Sigmoid colon (tissue), 7 donors: ENCODE measurements around the gene BDKRB2. TPM values are rescaled to one million over a fixed set of nuclear protein-coding genes. Genes with fewer than 3 reads are reported as not detected.

Source experiments
- DNase-seq: peaks from one replicate; pipeline ENCODE4 v3.0.0-alpha.2; 2019
- H3K27ac ChIP-seq, 4 donors: fragments of 200-600 bp; sonication (generic); one replicate each; pipeline ENCODE4 v1.5.1; 2016 to 2019; ENCODE audit warnings: mild to moderate bottlenecking in 1 of 4
- H3K27me3 ChIP-seq, 3 donors: fragments of 200-600 bp; sonication (generic); one replicate each; pipeline ENCODE4 v1.5.1; 2019; ENCODE audit warnings: mild to moderate bottlenecking in 1 of 3
- H3K36me3 ChIP-seq, 4 donors: fragments of 200-600 bp; sonication (generic); one replicate each; pipeline ENCODE4 v1.5.1; 2016 to 2019
- H3K4me1 ChIP-seq, 4 donors: fragments of 200-600 bp; sonication (generic); one replicate each; pipeline ENCODE4 v1.5.1; 2017 to 2019
- H3K4me3 ChIP-seq, 4 donors: fragments of 200-600 bp; sonication (generic); one replicate each; pipeline ENCODE4 v1.5.1; 2017 to 2019; ENCODE audit warnings: mild to moderate bottlenecking in 2 of 4, moderate library complexity in 1 of 4
- H3K9me3 ChIP-seq, 4 donors: fragments of 200-600 bp in 3 of 4; sonication (generic) in 3 of 4; one replicate each; pipeline versions ENCODE4 v1.5.1 to v1.6.1; 2013 to 2019
- CTCF ChIP-seq, 4 experiments: fragments of 450-650 bp in 3 of 4; fragments of 200-600 bp in 1 of 4; IDR thresholded peaks; one replicate each; pipeline ENCODE4 v1.5.1; 2016 to 2019; ENCODE audit warnings: antibody characterized with exemption in 4 of 4, mild to moderate bottlenecking in 3 of 4, moderate library complexity in 2 of 4
- EP300 ChIP-seq, 4 donors: sonication (generic); formaldehyde crosslinking; IDR thresholded peaks; one replicate each; pipeline ENCODE4 v1.6.1; 2017; ENCODE audit warnings: antibody characterized with exemption in 4 of 4
- POLR2A ChIP-seq, 2 donors: fragments of 450-650 bp; IDR thresholded peaks; one replicate each; pipeline ENCODE4 v1.6.1; 2016; ENCODE audit warnings: antibody characterized with exemption in 2 of 2, mild to moderate bottlenecking in 2 of 2, moderate library complexity in 2 of 2
- POLR2AphosphoS5 ChIP-seq, 4 donors: sonication (generic); formaldehyde crosslinking; IDR thresholded peaks; one replicate each; pipeline ENCODE4 v1.6.1; 2017; ENCODE audit warnings: antibody characterized with exemption in 4 of 4
- WGBS, 2 donors: extraction: QIAGEN DNeasy Blood & Tissue Kit; methylation state at CpG; one replicate each; pipeline ENCODE4 v1.1.7; 2013; 5-methylcytosine and 5-hydroxymethylcytosine counted together
- intact Hi-C: fragments of 100-400 bp; cut with DNase I; formaldehyde crosslinking; loops from one replicate; pipeline ENCODE4 v1.15.1; 2023
- polyA plus RNA-seq, 3 donors: library from polyadenylated mRNA; stranded (reverse); fragments of 200-250 nt; gene quantifications; one replicate each; pipeline ENCODE4 v1.2.3, GENCODE V29; 2013
- total RNA-seq, 4 donors: library from RNA; depleted of rRNA; stranded (reverse); fragments of >200 nt; gene quantifications; one replicate each; pipeline ENCODE4 v1.1.0, GENCODE V29; 2016
- donor health status: healthy with polysubstance abuse.
- donor health status: Bipolar disorder and iron deficiency.
- donor health status: healthy.

The BDKRB2 gene
- total and polyA plus RNA-seq, 7 donors, result 1.8 to 10.8 (median 4.5) TPM

GRCh38 chr14:96208739-96209138 is 4.1 kb downstream of the BDKRB2 start:
- Histone ChIP-seq H3K4me3 (no peak overlapping the region), H3K4me1 (peaks cover 0 to 34% (median 31%) of the 10 kb centered on the region in 4 donors), H3K27me3 (no peaks in the 10 kb centered on the region), H3K27ac (no peak overlapping the region), H3K36me3 (no peaks in the 10 kb centered on the region), H3K9me3 (peaks cover 0 to 11% (median 0%) of the 10 kb centered on the region in 4 donors)
- intact Hi-C loops, result no loop called here
- 87% methylated on average over 12 of the region's 12 CpGs for WGBS, 2 donors
- DNase-seq, result no peak
- TF ChIP-seq POLR2A (IDR thresholded peaks at IDR 0.05) (no peak), POLR2AphosphoS5 (IDR thresholded peaks at IDR 0.05) (no peak), EP300 (IDR thresholded peaks at IDR 0.05) (no peak), CTCF (IDR thresholded peaks at IDR 0.05) (no peak)

- H3K4me1 ChIP-seq, result peaks cover 0 to 25% (median 9%) of the 10 kb centered on the region in 4 donors
- H3K27me3 ChIP-seq, result no peaks in the 10 kb centered on the region
- H3K9me3 ChIP-seq, result peaks cover 0 to 11% (median 0%) of the 10 kb centered on the region in 4 donors
- intact Hi-C loops, result no loop called here
- no peak for TF ChIP-seq CTCF (IDR thresholded peaks at IDR 0.05)
- no peak for TF ChIP-seq POLR2AphosphoS5 (IDR thresholded peaks at IDR 0.05)
- TF ChIP-seq EP300 (IDR thresholded peaks at IDR 0.05), result no peak
- TF ChIP-seq POLR2A (IDR thresholded peaks at IDR 0.05), result no peak
- H3K4me3 ChIP-seq, result no peak overlapping the region
- H3K27ac ChIP-seq, result no peak overlapping the region
- no peak for DNase-seq
- no peaks in the 10 kb centered on the region for H3K36me3 ChIP-seq
Observed at GRCh38 chr14:96212140-96212539, 7.5 kb downstream of the BDKRB2 start.

GRCh38 chr14:96212896-96213295 is 8.3 kb downstream of the BDKRB2 start:
- intact Hi-C loops, result no loop called here
- H3K4me3 ChIP-seq, result no peak overlapping the region
- 89 to 92% methylated on average over 4 of the region's 4 CpGs for WGBS, 2 donors

GRCh38 chr14:96213871-96214465 is 9.3 kb downstream of the BDKRB2 start:
- Histone ChIP-seq H3K27ac (peak overlapping the region in 2 of 4 donors; percentile 40 to 48), H3K9me3 (peaks cover 0 to 11% (median 0%) of the 10 kb centered on the region in 4 donors), H3K36me3 (no peaks in the 10 kb centered on the region), H3K4me1 (peaks cover 0 to 25% (median 9%) of the 10 kb centered on the region in 4 donors), H3K27me3 (no peaks in the 10 kb centered on the region), H3K4me3 (no peak overlapping the region)
- 83 to 86% methylated on average over 10 of the region's 10 CpGs for WGBS, 2 donors
- no peak for DNase-seq
- intact Hi-C loops, result no loop called here
- TF ChIP-seq EP300 (IDR thresholded peaks at IDR 0.05) (no peak), POLR2AphosphoS5 (IDR thresholded peaks at IDR 0.05) (no peak), CTCF (IDR thresholded peaks at IDR 0.05) (no peak), POLR2A (IDR thresholded peaks at IDR 0.05) (no peak)

More at GRCh38 chr14:96212896-96213295, 8.3 kb downstream of the BDKRB2 start:
- Histone ChIP-seq H3K4me1 (peaks cover 0 to 25% (median 9%) of the 10 kb centered on the region in 4 donors), H3K27me3 (no peaks in the 10 kb centered on the region), H3K36me3 (no peaks in the 10 kb centered on the region), H3K9me3 (peaks cover 0 to 11% (median 0%) of the 10 kb centered on the region in 4 donors), H3K27ac (no peak overlapping the region)
- TF ChIP-seq POLR2A (IDR thresholded peaks at IDR 0.05), result no peak
- no peak for TF ChIP-seq POLR2AphosphoS5 (IDR thresholded peaks at IDR 0.05)
- TF ChIP-seq CTCF (IDR thresholded peaks at IDR 0.05), result no peak
- no peak for TF ChIP-seq EP300 (IDR thresholded peaks at IDR 0.05)
- DNase-seq, result no peak

- Histone ChIP-seq H3K27ac (no peak overlapping the region), H3K27me3 (no peaks in the 10 kb centered on the region), H3K4me1 (peaks cover 0 to 25% (median 9%) of the 10 kb centered on the region in 4 donors), H3K36me3 (no peaks in the 10 kb centered on the region), H3K9me3 (peaks cover 0 to 11% (median 0%) of the 10 kb centered on the region in 4 donors), H3K4me3 (no peak overlapping the region)
- no peak for TF ChIP-seq POLR2AphosphoS5 (IDR thresholded peaks at IDR 0.05)
- no peak for TF ChIP-seq EP300 (IDR thresholded peaks at IDR 0.05)
- TF ChIP-seq POLR2A (IDR thresholded peaks at IDR 0.05), result no peak
- TF ChIP-seq CTCF (IDR thresholded peaks at IDR 0.05), result no peak
- DNase-seq, result no peak
- WGBS, 2 donors, result 80 to 82% methylated on average over 4 of the region's 4 CpGs
- intact Hi-C loops, result no loop called here
Observed at GRCh38 chr14:96214793-96215192, 10.2 kb downstream of the BDKRB2 start.
